Endothelial cell of umbilical vein (primary cell): ENCODE results near the gene LOXL1. TPM values are rescaled to one million over a fixed set of nuclear protein-coding genes. Genes with fewer than 3 reads are reported as not detected.

Experiments
- BruUV-seq: library from RNA; stranded (reverse); fragments of 400-500 nt; replicated peaks from 2 replicates; lab custom pipeline; 2021; lab: Mats Ljungman, UMichigan
- CTCF ChIA-PET: fragments of 300-600, 350-600 bp; sonication (Branson Sonifier 250); formaldehyde crosslinking; loops from one replicate; lab custom pipeline; 2021; ENCODE audit warnings: antibody characterized with exemption, inconsistent platforms; lab: Charles Lee
- POLR2A ChIA-PET: fragments of 300-600, 350-600 bp; sonication (Branson Sonifier 250); formaldehyde crosslinking; loops from one replicate; lab custom pipeline; 2021; ENCODE audit warnings: antibody characterized with exemption, inconsistent platforms; lab: Charles Lee
- DNase-seq: peaks from one replicate; pipeline ENCODE4 v3.0.0-alpha.2; 2011; ENCODE audit warnings: low read depth, low spot score
- FAIRE-seq: peaks from 2 replicates; lab custom pipeline; 2011; peaks lifted over from hg19 to GRCh38; lab: Jason Lieb, UNC
- H2AFZ ChIP-seq: 2 replicates; pipeline ENCODE4 v1.6.0; 2012; ENCODE audit warnings: low read depth, low read length, control low read depth, inconsistent platforms
- H3K27ac ChIP-seq: 2 replicates; pipeline ENCODE4 v1.5.1; 2011; ENCODE audit warnings: low read depth, mild to moderate bottlenecking, control low read depth, low read length, moderate library complexity; ENCODE audit not compliant: insufficient read depth
- H3K27me3 ChIP-seq, 2 experiments: 2 replicates each; pipeline versions ENCODE4 v1.6.0 to v1.6.1; 2011; ENCODE audit warnings: low read length in 2 of 2, mixed read lengths in 1 of 2; ENCODE audit not compliant: control insufficient read depth in 2 of 2, insufficient read depth in 2 of 2
- H3K36me3 ChIP-seq, 2 experiments: 2 replicates in 1 of 2; 3 replicates in 1 of 2; pipeline ENCODE4 v1.5.1; 2011; ENCODE audit warnings: low read length in 2 of 2, mild to moderate bottlenecking in 1 of 2, moderate library complexity in 1 of 2; ENCODE audit not compliant: control insufficient read depth in 2 of 2, insufficient read depth in 2 of 2; ENCODE audit errors: extremely low read depth in 1 of 2
- H3K4me1 ChIP-seq: 3 replicates; pipeline ENCODE4 v1.5.1; 2011; ENCODE audit warnings: mild to moderate bottlenecking, low read length; ENCODE audit not compliant: control insufficient read depth, insufficient read depth; ENCODE audit errors: extremely low read depth
- H3K4me2 ChIP-seq: 2 replicates; pipeline ENCODE4 v1.6.1; 2011; ENCODE audit warnings: low read length, control low read depth, mixed read lengths; ENCODE audit not compliant: insufficient read depth
- H3K4me3 ChIP-seq, 3 experiments: fragments of 200-600 bp in 1 of 3; sonication (generic), shearing (Covaris generic) in 1 of 3; replicated peaks in 1 of 3; 2 replicates each; pipeline ENCODE4 v1.5.1; 2011 to 2016; ENCODE audit warnings: control low read depth in 3 of 3, low read length in 3 of 3, mild to moderate bottlenecking in 2 of 3, inconsistent platforms in 1 of 3, low read depth in 1 of 3, moderate library complexity in 1 of 3; ENCODE audit not compliant: insufficient read depth in 1 of 3
- H3K79me2 ChIP-seq: 2 replicates; pipeline ENCODE4 v1.6.0; 2012; ENCODE audit warnings: low read length, inconsistent platforms; ENCODE audit not compliant: control insufficient read depth, insufficient read depth
- H3K9ac ChIP-seq: replicated peaks from 2 replicates; pipeline ENCODE3; 2011; ENCODE audit warnings: low read length, control low read depth; ENCODE audit not compliant: insufficient read depth; ENCODE audit errors: extremely low read depth
- H3K9me1 ChIP-seq: replicated peaks from 3 replicates; pipeline ENCODE4 v1.6.0; 2011; ENCODE audit warnings: mild to moderate bottlenecking, low read length; ENCODE audit not compliant: control insufficient read depth, insufficient read depth; ENCODE audit errors: extremely low read depth
- H3K9me3 ChIP-seq: replicated peaks from 2 replicates; pipeline ENCODE4 v1.5.1; 2012; ENCODE audit warnings: low read length, inconsistent platforms; ENCODE audit not compliant: control insufficient read depth, insufficient read depth
- H4K20me1 ChIP-seq: replicated peaks from 2 replicates; pipeline ENCODE3; 2011; ENCODE audit warnings: mild to moderate bottlenecking, low read length; ENCODE audit not compliant: control insufficient read depth, insufficient read depth; ENCODE audit errors: extremely low read depth
- FOS ChIP-seq: IDR thresholded peaks from 2 replicates; pipeline ENCODE4 v1.6.1; 2011; ENCODE audit warnings: mild to moderate bottlenecking, low read length, moderate library complexity, borderline replicate concordance; ENCODE audit not compliant: insufficient read depth
- GATA2 ChIP-seq: IDR thresholded peaks from 2 replicates; pipeline ENCODE4 v1.7.0; 2011; ENCODE audit warnings: low read depth, mild to moderate bottlenecking, moderate library complexity, mixed read lengths, low read length; ENCODE audit not compliant: insufficient read length, insufficient read depth
- POLR2A ChIP-seq: IDR thresholded peaks from 2 replicates; pipeline ENCODE4 v1.6.1; 2012; ENCODE audit warnings: low read depth, mild to moderate bottlenecking, control low read depth, low read length
- POLR2AphosphoS5 ChIP-seq: IDR thresholded peaks from 2 replicates; pipeline ENCODE4 v1.6.1; 2012; ENCODE audit warnings: low read depth, mild to moderate bottlenecking, control low read depth, low read length, moderate library complexity; ENCODE audit not compliant: insufficient read depth
- dilution Hi-C: fragments of 300-500 bp; cut with MboI; formaldehyde crosslinking; loops from one replicate; pipeline ENCODE4 v1.15.0; 2019; ENCODE audit warnings: low sequenced_read_pairs; ENCODE audit not compliant: extremely low pct_ligation_motif_present
- intact Hi-C: fragments of 100-400 bp; cut with micrococcal nuclease; formaldehyde crosslinking; loops from one replicate; pipeline ENCODE4 v1.10.0; 2022
- polyA plus RNA-seq, 4 experiments: library from polyadenylated mRNA; depleted of rRNA in 3 of 4; stranded (reverse) in 3 of 4; unstranded in 1 of 4; fragments of >200 nt; gene quantifications; 2 replicates each; pipeline versions ENCODE4 v1.2.1 to v1.2.3, GENCODE V29; 2011 to 2012; ENCODE audit warnings: missing spikeins in 1 of 4
- total RNA-seq: library from RNA; stranded (reverse); gene quantifications from 2 replicates; pipeline ENCODE4 v1.2.3, GENCODE V29; 2021
- TF ChIP-seq, protein P1 (sequence below), 2 donors: IDR thresholded peaks; 1 replicate in 1 of 2; 2 replicates in 1 of 2; pipeline ENCODE4 v1.5.1; 2011; ENCODE audit warnings: low read length in 2 of 2, mild to moderate bottlenecking in 2 of 2, moderate library complexity in 2 of 2, control low read depth in 1 of 2, inconsistent platforms in 1 of 2, low read depth in 1 of 2; ENCODE audit not compliant: insufficient read depth in 1 of 2; ENCODE audit errors: extremely low read depth in 1 of 2

Gene LOXL1
- total and polyA plus RNA-seq, 2 donors (not counting 3 experiments of a cell fraction or from before 2014, with no cell fraction given) = 5.2 to 14.4 TPM

- Histone ChIP-seq H3K9ac (no peak overlapping the region), H3K9me3 (no peaks in the 10 kb centered on the region), H3K27ac (peak overlapping the region; percentile 4), H4K20me1 (no peaks in the 10 kb centered on the region), H3K4me1 (peaks cover 54% of the 10 kb centered on the region), H3K4me3 (no peak overlapping the region), H2AFZ (no peak overlapping the region), H3K36me3 (no peaks in the 10 kb centered on the region), H3K4me2 (peak overlapping the region; percentile 83), H3K27me3 (no peaks in the 10 kb centered on the region), H3K9me1 (no peaks in the 10 kb centered on the region), H3K79me2 (peaks cover 9% of the 10 kb centered on the region)
- FAIRE-seq (peak; percentile 40), DNase-seq (no peak)
- POLR2A ChIA-PET = no interaction called here
- CTCF ChIA-PET = interaction anchor here (0.8 to 7.0 kb wide), 11 partner anchors 8 to 55 kb away, joined by 3 to 53 read pairs (median 4); no protein-coding TSS in a partner anchor
- dilution Hi-C loops = no loop called here
- TF ChIP-seq GATA2 (no peak), POLR2A (no peak), FOS (no peak)
- intact Hi-C loops = no loop called here
- no TSS peak for BruUV-seq
Measured at GRCh38 chr15:73990250-73991005, 64.2 kb downstream of the LOXL1 start.

- Histone ChIP-seq H4K20me1 (no peaks in the 10 kb centered on the region), H3K9me3 (no peaks in the 10 kb centered on the region), H3K27ac (peak overlapping the region; percentile 4), H2AFZ (peak overlapping the region; percentile 9), H3K27me3 (no peaks in the 10 kb centered on the region), H3K4me1 (peaks cover 56% of the 10 kb centered on the region), H3K9ac (peak overlapping the region; percentile 54), H3K4me2 (peak overlapping the region; percentile 83), H3K9me1 (no peaks in the 10 kb centered on the region), H3K4me3 (peak overlapping the region in 2 of 3 experiments; percentile 51 to 67), H3K36me3 (no peaks in the 10 kb centered on the region), H3K79me2 (peaks cover 17% of the 10 kb centered on the region)
- BruUV-seq = TSS peak; percentile 36
- intact Hi-C loops (no loop called here), dilution Hi-C loops (no loop called here)
- DNase-seq (peak; percentile 53), FAIRE-seq (peak; percentile 97)
- POLR2A ChIA-PET = no interaction called here
- TF ChIP-seq POLR2AphosphoS5 (peak; percentile 25), POLR2A (peak; percentile 45)
- TF ChIP-seq, protein P1, sequence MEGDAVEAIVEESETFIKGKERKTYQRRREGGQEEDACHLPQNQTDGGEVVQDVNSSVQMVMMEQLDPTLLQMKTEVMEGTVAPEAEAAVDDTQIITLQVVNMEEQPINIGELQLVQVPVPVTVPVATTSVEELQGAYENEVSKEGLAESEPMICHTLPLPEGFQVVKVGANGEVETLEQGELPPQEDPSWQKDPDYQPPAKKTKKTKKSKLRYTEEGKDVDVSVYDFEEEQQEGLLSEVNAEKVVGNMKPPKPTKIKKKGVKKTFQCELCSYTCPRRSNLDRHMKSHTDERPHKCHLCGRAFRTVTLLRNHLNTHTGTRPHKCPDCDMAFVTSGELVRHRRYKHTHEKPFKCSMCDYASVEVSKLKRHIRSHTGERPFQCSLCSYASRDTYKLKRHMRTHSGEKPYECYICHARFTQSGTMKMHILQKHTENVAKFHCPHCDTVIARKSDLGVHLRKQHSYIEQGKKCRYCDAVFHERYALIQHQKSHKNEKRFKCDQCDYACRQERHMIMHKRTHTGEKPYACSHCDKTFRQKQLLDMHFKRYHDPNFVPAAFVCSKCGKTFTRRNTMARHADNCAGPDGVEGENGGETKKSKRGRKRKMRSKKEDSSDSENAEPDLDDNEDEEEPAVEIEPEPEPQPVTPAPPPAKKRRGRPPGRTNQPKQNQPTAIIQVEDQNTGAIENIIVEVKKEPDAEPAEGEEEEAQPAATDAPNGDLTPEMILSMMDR (IDR thresholded peaks at IDR 0.05; ENCODE audit: extremely low read depth in 1 of 2, insufficient read depth in 1 of 2, low read depth in 1 of 2, low read length in 2 of 2) = no peak
- CTCF ChIA-PET = interaction anchor here (0.8 to 7.0 kb wide), 11 partner anchors 9 to 54 kb away, joined by 3 to 53 read pairs (median 4); no protein-coding TSS in a partner anchor
Measured at GRCh38 chr15:73991260-73991659, 65.0 kb downstream of the LOXL1 start.
